Endothelial cell of umbilical vein (primary cell): ENCODE measurements around the gene CUX1.

ENCODE experiments used
- CTCF ChIP-seq, 2 donors: IDR thresholded peaks; 1 replicate in 1 of 2; 2 replicates in 1 of 2; pipeline ENCODE4 v1.5.1; 2011; ENCODE audit warnings: low read length in 2 of 2, mild to moderate bottlenecking in 2 of 2, moderate library complexity in 2 of 2, control low read depth in 1 of 2, inconsistent platforms in 1 of 2, low read depth in 1 of 2; ENCODE audit not compliant: insufficient read depth in 1 of 2; ENCODE audit errors: extremely low read depth in 1 of 2
- EZH2 ChIP-seq: IDR thresholded peaks from 2 replicates; pipeline ENCODE4 v1.6.1; 2012; ENCODE audit warnings: borderline replicate concordance, low read depth, mild to moderate bottlenecking, moderate library complexity, low read length, inconsistent platforms; ENCODE audit not compliant: severe bottlenecking
- FOS ChIP-seq: IDR thresholded peaks from 2 replicates; pipeline ENCODE4 v1.6.1; 2011; ENCODE audit warnings: mild to moderate bottlenecking, low read length, moderate library complexity, borderline replicate concordance; ENCODE audit not compliant: insufficient read depth
- JUN ChIP-seq: IDR thresholded peaks from 2 replicates; pipeline ENCODE4 v1.6.1; 2011; ENCODE audit warnings: borderline replicate concordance, low read depth; ENCODE audit not compliant: insufficient read length, insufficient read depth
- MAX ChIP-seq: IDR thresholded peaks from 2 replicates; pipeline ENCODE4 v1.6.1; 2011; ENCODE audit not compliant: insufficient read depth, insufficient read length
- MYC ChIP-seq: IDR thresholded peaks from one replicate; pipeline ENCODE4 v1.6.1; 2011; ENCODE audit warnings: mild to moderate bottlenecking, low read depth, low read length
- POLR2A ChIP-seq: IDR thresholded peaks from 2 replicates; pipeline ENCODE4 v1.6.1; 2012; ENCODE audit warnings: low read depth, mild to moderate bottlenecking, control low read depth, low read length
- POLR2AphosphoS5 ChIP-seq: IDR thresholded peaks from 2 replicates; pipeline ENCODE4 v1.6.1; 2012; ENCODE audit warnings: low read depth, mild to moderate bottlenecking, control low read depth, low read length, moderate library complexity; ENCODE audit not compliant: insufficient read depth

GRCh38 chr7:102225025-102225424 lies 407.6 kb downstream of the CUX1 start:
- no peak for TF ChIP-seq POLR2AphosphoS5
- no peak for TF ChIP-seq POLR2A
- TF ChIP-seq CTCF (IDR thresholded peaks at IDR 0.05; ENCODE audit: extremely low read depth in 1 of 2, insufficient read depth in 1 of 2, low read depth in 1 of 2, low read length in 2 of 2): no peak
- no peak for TF ChIP-seq JUN
- no peak for TF ChIP-seq EZH2
- no peak for TF ChIP-seq MYC
- no peak for TF ChIP-seq FOS
- no peak for TF ChIP-seq MAX
